Measurements from ENCODE around the gene ASAP2. TPM values are rescaled to one million over a fixed set of nuclear protein-coding genes. Genes with fewer than 3 reads are reported as not detected.

The ASAP2 gene
- total RNA-seq, 2 experiments from 2014 or later, result not detected

DNA sequence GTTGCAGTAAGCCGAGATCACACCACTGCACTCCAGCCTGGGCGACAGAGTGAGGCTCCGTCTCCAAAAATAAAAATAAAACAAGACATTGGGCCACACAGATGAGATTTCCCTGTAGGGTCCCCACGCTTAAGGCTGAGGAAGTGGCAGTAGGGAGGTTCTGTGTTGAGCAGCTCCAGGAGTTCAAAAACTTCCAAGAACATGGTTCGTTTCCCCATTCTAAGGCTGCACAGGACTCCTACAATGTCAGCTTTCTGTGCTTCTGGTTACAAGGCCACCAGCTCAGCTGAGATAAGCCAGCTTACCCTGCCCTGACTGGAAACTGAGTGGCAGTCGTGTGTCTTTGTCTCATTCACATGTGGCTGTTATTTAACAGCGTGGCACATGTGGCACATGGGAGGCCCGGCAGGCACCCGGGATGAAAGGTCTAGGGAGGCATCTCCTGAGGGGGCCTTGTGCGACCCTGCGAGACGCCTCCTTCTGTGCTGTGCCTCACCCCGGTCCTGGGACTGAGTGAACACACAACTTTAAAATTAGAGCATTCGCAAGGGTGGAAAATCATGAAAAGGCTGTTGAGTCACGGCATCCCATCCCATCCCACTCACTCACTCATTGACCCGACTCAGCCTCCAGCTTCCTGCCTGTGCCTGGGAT lies 209.0 kb downstream of the ASAP2 start:
- Mint-ChIP-seq H3K27ac (no peak overlapping the region), H3K4me3 (no peak overlapping the region), H3K36me3 (ENCODE audit: low read depth) (peaks cover 56% of the 10 kb centered on the region), H3K9me3 (ENCODE audit: insufficient read depth) (no peaks in the 10 kb centered on the region), H3K27me3 (ENCODE audit: low read depth) (no peaks in the 10 kb centered on the region), H3K4me1 (ENCODE audit: low read depth) (peaks cover 48% of the 10 kb centered on the region)
- ChIA-PET POLR2A (no interaction called here), CTCF (no interaction called here)
- DNase-seq (no peak), ATAC-seq (no peak)

- H3K4me1 Mint-ChIP-seq (ENCODE audit: low read depth), result peaks cover 52% of the 10 kb centered on the region
- peak overlapping the region; percentile 31 for H3K27ac Mint-ChIP-seq
- H3K9me3 Mint-ChIP-seq (ENCODE audit: insufficient read depth), result no peaks in the 10 kb centered on the region
- ChIA-PET CTCF (no interaction called here), POLR2A (no interaction called here)
- no peak overlapping the region for H3K4me3 Mint-ChIP-seq
- H3K27me3 Mint-ChIP-seq (ENCODE audit: low read depth), result no peaks in the 10 kb centered on the region
- peaks cover 49% of the 10 kb centered on the region for H3K36me3 Mint-ChIP-seq (ENCODE audit: low read depth)
- no peak for ATAC-seq
- no peak for DNase-seq
Measured at GRCh38 chr2:9416267-9416961, 209.8 kb downstream of the ASAP2 start.

DNA sequence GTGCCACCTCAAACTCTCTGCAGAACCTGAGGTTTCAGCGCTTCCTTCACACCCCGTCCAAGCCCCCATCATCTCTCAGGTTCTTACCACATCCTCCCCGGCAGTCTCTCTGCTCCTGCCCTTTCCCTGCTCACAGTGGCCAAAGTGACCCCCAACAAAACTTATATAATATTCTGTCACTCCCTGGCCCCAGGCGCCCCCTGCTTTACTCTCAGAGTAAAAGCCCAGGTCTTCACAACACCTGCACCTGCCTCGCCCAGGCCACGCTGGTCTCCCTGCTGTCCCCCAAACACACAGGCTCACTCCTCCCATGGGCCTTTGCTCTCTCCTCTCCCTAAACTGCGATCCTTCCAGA lies 210.3 kb downstream of the ASAP2 start:
- Mint-ChIP-seq H3K27me3 (ENCODE audit: low read depth) (no peaks in the 10 kb centered on the region), H3K4me3 (no peak overlapping the region), H3K9me3 (ENCODE audit: insufficient read depth) (no peaks in the 10 kb centered on the region), H3K4me1 (ENCODE audit: low read depth) (peaks cover 56% of the 10 kb centered on the region), H3K36me3 (ENCODE audit: low read depth) (peaks cover 51% of the 10 kb centered on the region), H3K27ac (peak overlapping the region; percentile 31)
- no peak for DNase-seq
- ChIA-PET POLR2A (no interaction called here), CTCF (no interaction called here)
- ATAC-seq, result no peak

- CTCF ChIA-PET, result no interaction called here
- Mint-ChIP-seq H3K36me3 (ENCODE audit: low read depth) (peaks cover 52% of the 10 kb centered on the region), H3K4me3 (no peak overlapping the region), H3K9me3 (ENCODE audit: insufficient read depth) (no peaks in the 10 kb centered on the region), H3K27me3 (ENCODE audit: low read depth) (no peaks in the 10 kb centered on the region), H3K27ac (no peak overlapping the region), H3K4me1 (ENCODE audit: low read depth) (peaks cover 63% of the 10 kb centered on the region)
- POLR2A ChIA-PET, result no interaction called here
- DNase-seq (no peak), ATAC-seq (no peak)
Measured at GRCh38 chr2:9417725-9418124, 211.1 kb downstream of the ASAP2 start.

DNA sequence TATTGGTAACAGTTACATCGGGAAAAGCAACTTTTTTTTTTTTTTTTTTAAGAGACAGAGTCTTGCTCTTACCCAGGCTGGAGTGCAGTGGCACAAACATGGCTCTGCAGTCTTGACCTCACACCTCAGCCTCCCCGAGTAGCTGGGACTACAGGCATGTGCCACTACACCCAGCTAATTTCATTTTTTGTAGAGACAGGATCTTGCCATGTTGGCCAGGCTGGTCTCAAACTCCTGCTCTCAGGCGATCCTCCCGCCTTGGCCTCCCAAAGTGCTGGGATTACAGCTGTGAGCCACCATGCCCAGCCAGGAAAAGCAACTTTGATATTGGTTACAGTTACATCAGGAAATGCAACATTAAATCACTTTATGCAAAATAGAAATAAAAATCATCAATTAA lies 212.1 kb downstream of the ASAP2 start:
- ATAC-seq (no peak), DNase-seq (no peak)
- Mint-ChIP-seq H3K27ac (no peak overlapping the region), H3K9me3 (ENCODE audit: insufficient read depth) (no peaks in the 10 kb centered on the region), H3K4me1 (ENCODE audit: low read depth) (peaks cover 63% of the 10 kb centered on the region), H3K27me3 (ENCODE audit: low read depth) (no peaks in the 10 kb centered on the region), H3K4me3 (no peak overlapping the region), H3K36me3 (ENCODE audit: low read depth) (peaks cover 52% of the 10 kb centered on the region)
- POLR2A ChIA-PET, result no interaction called here
- CTCF ChIA-PET, result no interaction called here

DNA sequence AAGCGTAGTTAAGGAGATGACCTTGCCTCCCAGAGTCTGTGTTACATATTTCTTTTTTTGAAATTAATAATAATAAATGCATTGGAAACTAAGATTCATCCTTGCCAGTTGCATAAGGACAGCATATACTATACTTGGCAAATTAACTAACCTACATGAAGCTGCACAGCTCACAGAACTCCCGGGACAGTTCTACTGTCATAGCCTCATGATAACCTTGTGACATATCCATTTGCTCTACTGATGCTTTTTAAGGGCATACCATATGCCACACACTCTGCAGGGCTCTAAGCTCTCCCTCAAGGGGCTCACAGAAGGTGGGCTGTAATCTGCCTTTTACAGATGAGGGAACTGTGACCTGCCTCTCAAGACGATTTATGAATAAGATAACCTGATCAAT lies 212.9 kb downstream of the ASAP2 start:
- H3K36me3 Mint-ChIP-seq (ENCODE audit: low read depth), result peaks cover 47% of the 10 kb centered on the region
- ChIA-PET CTCF (no interaction called here), POLR2A (no interaction called here)

DNA sequence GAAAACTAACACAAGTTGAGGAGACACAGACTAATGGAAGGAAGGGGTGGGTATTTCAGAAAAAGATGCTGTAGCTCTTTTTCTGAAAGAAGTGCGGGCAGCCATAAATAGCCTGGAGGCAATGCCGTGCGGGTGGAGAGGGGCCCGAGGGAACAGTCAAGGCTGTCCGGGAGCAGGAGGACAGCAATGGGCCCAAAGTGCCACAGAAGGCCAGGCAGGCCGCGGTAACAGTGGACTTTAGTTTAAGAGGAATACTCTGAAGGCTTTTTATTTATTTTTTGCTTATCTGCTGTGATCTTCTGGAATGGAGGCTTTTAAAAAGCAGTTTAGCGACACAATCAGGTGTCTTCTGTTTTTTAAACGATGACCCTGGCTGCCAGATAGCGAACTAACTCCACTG lies 213.9 kb downstream of the ASAP2 start:
- ATAC-seq, result no peak
- DNase-seq, result no peak
- Mint-ChIP-seq H3K27me3 (ENCODE audit: low read depth) (no peaks in the 10 kb centered on the region), H3K4me1 (ENCODE audit: low read depth) (peaks cover 54% of the 10 kb centered on the region), H3K4me3 (no peak overlapping the region), H3K27ac (no peak overlapping the region), H3K9me3 (ENCODE audit: insufficient read depth) (no peaks in the 10 kb centered on the region), H3K36me3 (ENCODE audit: low read depth) (peaks cover 47% of the 10 kb centered on the region)
- CTCF ChIA-PET, result no interaction called here
- POLR2A ChIA-PET, result no interaction called here

More for the DNA sequence above, 212.9 kb downstream of the ASAP2 start:
- Mint-ChIP-seq H3K4me3 (no peak overlapping the region), H3K4me1 (ENCODE audit: low read depth) (peaks cover 59% of the 10 kb centered on the region), H3K27ac (no peak overlapping the region), H3K27me3 (ENCODE audit: low read depth) (no peaks in the 10 kb centered on the region), H3K9me3 (ENCODE audit: insufficient read depth) (no peaks in the 10 kb centered on the region)
- ATAC-seq, result no peak
- no peak for DNase-seq

DNA sequence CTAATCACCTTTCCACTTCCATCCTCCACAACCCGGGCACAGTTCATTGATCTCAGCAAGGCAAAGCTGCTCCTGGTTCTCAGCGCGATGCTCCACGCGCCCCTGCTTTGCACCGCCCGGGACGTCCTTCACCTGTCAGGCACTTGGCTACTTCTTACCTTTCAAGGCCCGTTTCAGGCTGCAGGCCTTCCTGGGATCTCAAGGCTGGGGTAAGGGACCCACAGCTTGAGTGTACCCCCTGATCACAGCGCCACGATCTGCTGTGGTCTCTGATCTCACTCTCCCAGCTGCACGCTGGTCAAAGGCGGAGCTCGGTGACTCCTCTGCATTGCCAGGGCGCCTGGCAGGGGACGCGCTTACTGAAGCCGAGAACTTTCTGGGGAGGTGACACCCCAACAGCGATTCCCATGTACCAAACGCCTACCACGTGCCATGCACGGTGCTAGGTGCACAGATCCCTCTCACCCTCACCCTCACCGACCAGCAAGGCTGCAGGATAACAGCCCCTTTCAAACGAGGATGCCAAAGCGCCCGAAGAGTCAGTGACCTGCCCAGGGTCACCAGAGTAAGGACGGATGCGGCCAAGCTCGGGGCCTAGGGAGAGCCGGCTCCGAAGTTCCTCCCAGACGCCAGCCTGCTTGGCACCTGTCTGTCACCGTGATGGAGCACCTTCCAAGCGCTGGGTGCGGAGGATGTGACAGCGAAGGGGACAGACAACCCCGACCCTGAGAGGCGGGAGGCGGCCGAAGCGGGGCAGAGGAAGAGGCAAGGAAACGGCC lies 215.9 kb downstream of the ASAP2 start:
- Mint-ChIP-seq H3K27ac (peak overlapping the region; percentile 91), H3K9me3 (ENCODE audit: insufficient read depth) (no peaks in the 10 kb centered on the region), H3K27me3 (ENCODE audit: low read depth) (no peaks in the 10 kb centered on the region), H3K4me3 (no peak overlapping the region), H3K36me3 (ENCODE audit: low read depth) (peaks cover 32% of the 10 kb centered on the region), H3K4me1 (ENCODE audit: low read depth) (peaks cover 40% of the 10 kb centered on the region)
- ATAC-seq, result peak; percentile 48
- ChIA-PET CTCF (interaction anchor here (0.9 kb wide), 1 partner anchor 377 kb away, joined by 3 read pairs; no protein-coding TSS in a partner anchor), POLR2A (interaction anchor here (0.6 to 4.9 kb wide), 5 partner anchors 12 to 700 kb away, joined by 4 to 20 read pairs (median 11); partner anchors contain the start of genes IAH1, RRM2 and YWHAQ)
- DNase-seq, result peak; percentile 68

DNA sequence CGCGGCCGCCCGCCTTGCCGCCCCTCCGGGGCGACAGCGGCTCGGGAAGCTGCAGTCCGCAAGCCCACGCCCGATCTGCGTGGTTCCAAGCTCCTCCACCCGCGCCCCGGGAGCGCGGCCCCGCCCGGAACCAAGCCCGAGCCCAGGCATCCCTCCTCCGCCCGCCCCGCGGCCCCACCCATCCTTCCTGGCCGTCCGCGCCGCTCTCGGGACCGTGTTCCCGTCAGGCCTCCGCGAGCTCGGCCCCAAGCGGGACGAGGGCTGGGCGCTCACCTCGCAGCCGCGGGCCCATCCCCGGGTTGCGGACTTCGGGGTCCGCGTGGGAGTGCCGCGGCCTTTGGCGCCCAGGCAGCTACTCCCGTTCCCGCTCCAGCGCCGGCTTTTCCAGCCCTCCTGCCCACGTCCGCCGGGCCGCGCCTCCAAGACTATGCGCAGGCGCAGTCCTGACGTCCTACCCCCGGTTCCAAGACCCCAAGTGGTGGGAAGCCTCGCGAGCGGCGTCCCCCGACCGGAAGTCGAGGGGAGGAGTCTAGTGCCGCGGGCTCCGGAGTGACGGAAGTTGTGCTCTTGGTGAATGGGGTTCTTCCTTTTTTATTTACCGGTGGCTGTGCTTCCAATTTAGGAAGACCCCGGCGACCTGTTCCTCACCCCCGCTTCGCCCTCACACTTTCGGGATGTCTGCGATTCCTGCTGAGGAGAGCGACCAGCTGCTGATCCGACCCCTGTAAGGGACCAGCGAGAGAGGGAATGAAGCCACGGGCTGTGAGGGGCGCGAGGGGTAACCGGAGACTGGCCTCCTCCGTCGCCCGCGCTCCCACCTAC lies 216.7 kb downstream of the ASAP2 start, which contains the start of the genes CPSF3 and ITGB1BP1:
Gene CPSF3, plus strand, starts transcription at position 555 of the 822 bp plus-strand sequence. Its CDS starts 120 bp downstream, at position 675.
Gene ITGB1BP1, minus strand, starts transcription at position 429 of the 822 bp plus-strand sequence. CDS start 4,831 bp downstream, outside the sequence.
- CTCF ChIA-PET, result interaction anchor here (0.9 kb wide), 1 partner anchor 47 kb away, joined by 4 read pairs; no protein-coding TSS in a partner anchor
- H3K36me3 Mint-ChIP-seq (ENCODE audit: low read depth), result peaks cover 26% of the 10 kb centered on the region
- peak; percentile 89 for ATAC-seq

DNA sequence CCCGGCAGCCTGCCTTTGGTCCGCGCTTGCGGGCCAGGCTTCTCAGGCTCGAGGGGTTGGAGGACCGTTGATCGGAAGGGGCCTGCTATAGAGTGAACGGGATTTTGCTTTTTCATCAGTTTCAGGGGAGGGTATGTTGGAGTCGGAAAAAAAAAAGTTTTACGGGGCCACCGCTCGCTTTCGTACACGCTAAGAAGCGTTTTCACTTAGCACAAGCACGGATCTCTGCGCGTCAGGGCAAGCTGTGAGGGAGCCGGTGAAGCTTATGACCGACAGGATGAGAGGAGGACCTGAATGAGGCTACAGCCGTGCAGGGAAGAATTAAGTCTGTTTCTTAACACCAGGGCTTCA lies 217.3 kb downstream of the ASAP2 start:
- no peak overlapping the region for H3K27ac Mint-ChIP-seq
- ChIA-PET CTCF (interaction anchor here (0.9 kb wide), 1 partner anchor 47 kb away, joined by 4 read pairs; no protein-coding TSS in a partner anchor), POLR2A (interaction anchor here (0.7 to 4.9 kb wide), 8 partner anchors 8 to 839 kb away, joined by 3 to 20 read pairs (median 6); partner anchors contain the start of genes ADAM17, IAH1, RRM2 and YWHAQ)
- DNase-seq (peak; percentile 50), ATAC-seq (peak; percentile 13)
- H3K36me3 Mint-ChIP-seq (ENCODE audit: low read depth), result peaks cover 25% of the 10 kb centered on the region
- H3K9me3 Mint-ChIP-seq (ENCODE audit: insufficient read depth), result no peaks in the 10 kb centered on the region
- peaks cover 32% of the 10 kb centered on the region for H3K4me1 Mint-ChIP-seq (ENCODE audit: low read depth)
- no peak overlapping the region for H3K4me3 Mint-ChIP-seq
- no peaks in the 10 kb centered on the region for H3K27me3 Mint-ChIP-seq (ENCODE audit: low read depth)

More for the DNA sequence above, 216.7 kb downstream of the ASAP2 start, which contains the start of the genes CPSF3 and ITGB1BP1:
- H3K4me3 Mint-ChIP-seq, result no peak within 1 kb of the TSS
- POLR2A ChIA-PET, result interaction anchor here (1.0 to 4.9 kb wide), 6 partner anchors 11 to 700 kb away, joined by 4 to 20 read pairs (median 8); partner anchors contain the start of genes ADAM17, IAH1, RRM2 and YWHAQ
- H3K9me3 Mint-ChIP-seq (ENCODE audit: insufficient read depth), result no peaks in the 10 kb centered on the region
- H3K4me1 Mint-ChIP-seq (ENCODE audit: low read depth), result peaks cover 32% of the 10 kb centered on the region
- peak; percentile 98 for DNase-seq
- no peaks in the 10 kb centered on the region for H3K27me3 Mint-ChIP-seq (ENCODE audit: low read depth)
- peak within 1 kb of the TSS; percentile 91 for H3K27ac Mint-ChIP-seq

Data from activated CD8-positive, alpha-beta T cell treated with anti-CD3 and anti-CD28 coated beads, Interleukin-2, amount 10 ng/mL, durations not matched to agents 7 days and 5 days (primary cell).